Activated T-helper 9 cell treated with anti-CD3 and anti-CD28 coated beads, Interleukin-2, amount 50 U/mL, for 16 hours (primary cell): Measurements from ENCODE around the gene ACTRT3.
"Not testable (repeated sequence)": the region's sequence is repeated elsewhere in the genome, so short reads cannot be mapped to it uniquely, and the experiment has no call there.

Experiments used
- DNase-seq: peaks from one replicate; pipeline ENCODE4 v3.0.0-alpha.2; 2020; ENCODE audit warnings: low read depth

ACTRT3 gene

DNA sequence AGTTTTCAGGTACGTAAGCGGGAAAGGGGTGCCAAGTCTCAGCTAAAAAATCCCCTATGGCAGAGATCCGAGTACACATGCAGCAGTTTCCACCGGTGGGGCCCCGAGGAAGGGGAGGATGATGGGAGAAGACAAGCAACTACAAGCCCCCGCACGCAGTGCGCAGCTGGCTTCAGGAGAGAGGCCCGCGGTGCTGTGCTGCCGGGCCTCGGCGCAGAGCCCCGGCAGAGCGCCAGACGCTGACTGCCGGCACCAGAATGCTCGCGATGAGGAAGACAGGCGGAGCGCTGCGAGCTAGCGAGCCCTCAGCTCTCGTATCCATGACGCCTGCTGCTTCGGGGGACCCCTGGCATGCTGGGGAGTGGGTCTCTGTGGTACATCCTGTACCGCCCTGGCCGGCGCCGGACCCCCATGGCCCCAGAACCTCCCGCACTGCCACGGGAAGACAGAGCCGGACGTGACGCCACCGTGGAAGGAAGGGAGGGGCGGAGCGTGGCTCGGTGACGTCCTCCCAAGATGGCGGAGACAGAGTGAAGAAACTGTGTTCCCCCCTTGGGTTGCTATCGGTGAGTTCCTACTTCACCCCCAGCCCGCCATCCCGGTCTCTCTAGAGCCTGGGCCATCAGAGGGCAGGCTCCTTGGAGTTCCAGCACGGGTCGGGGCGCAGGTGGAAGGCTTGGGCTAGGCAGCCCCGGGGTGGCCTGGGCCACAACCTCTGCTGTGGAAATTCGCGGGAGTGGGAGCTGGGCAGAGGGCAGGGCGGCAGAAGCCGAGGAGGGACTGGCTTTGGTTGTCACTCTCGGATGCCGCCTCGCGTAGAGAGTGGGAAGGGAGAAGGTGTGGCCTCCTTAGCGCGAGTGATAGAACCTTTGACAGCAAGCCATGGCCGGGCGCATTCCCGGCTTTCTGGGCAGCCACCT, 3.8 kb upstream of the ACTRT3 start, which contains the start of gene MYNN:
TSS of gene MYNN (plus strand) at position 500 of the 920 bp plus-strand sequence. CDS start 900 bp downstream, outside the sequence.
- peak; percentile 88 for DNase-seq

DNA sequence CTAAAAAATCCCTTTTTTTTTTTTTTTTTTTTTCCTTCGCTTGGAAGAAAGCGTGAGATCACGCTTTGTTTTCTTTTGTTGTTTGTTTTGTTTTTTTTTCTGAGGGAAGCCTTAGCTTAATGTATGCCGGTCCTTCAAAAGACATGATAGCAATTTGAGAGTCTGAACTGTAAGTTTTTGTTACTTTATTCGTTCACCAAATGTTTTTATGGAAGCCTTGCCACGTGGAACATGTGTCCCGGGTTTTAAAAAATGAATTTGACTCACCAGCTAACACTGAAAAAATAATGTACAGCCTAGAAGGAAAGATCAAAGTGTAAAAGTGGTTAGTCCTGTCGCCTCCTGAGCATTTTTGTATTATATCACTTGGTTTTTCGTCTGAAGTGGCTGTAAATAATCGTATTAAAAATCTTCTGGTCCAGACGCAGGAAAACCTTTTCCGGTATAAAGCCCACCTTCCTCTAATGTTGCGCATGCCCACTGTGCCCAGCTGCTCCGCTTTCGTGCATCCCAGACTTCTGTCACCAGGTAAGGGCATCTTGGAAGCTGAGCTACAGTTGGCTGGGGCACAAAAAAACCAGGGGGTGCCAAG, 3.0 kb upstream of the ACTRT3 start:
- no peak for DNase-seq

DNA sequence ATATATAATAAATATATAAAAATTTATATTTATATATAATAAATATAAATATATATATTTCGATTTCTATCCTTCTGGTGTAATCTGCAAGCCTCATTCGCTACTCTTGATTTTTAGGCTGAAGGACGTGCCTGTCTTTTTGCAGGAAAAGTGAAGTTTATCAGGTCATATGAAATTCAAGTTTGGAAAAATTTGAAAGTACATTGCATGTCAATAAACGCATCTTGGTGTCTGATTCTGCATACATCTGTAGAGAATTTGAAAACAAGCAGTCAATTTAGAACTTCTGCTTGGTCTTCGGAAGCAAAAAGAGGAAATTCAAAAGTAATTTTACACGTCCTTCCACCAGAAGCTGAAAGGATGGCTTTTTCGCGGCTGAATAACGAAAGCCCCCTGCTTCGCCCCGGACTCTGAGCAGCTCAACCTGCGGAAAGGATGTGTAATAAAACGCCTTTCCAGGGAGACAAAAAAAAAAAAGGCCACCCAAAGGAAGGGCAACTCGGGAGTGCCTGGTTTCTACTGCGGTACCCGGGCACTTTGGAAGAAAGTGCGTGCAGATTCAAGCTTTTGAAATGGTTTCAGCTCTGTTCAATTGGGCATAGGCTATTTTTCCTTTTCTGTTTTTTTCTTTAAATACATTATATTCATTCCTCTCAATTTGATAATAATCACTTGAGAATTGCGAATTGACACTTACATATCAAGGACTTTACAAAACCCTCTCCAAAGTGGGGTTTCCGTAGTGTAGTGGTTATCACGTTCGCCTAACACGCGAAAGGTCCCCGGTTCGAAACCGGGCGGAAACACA, 2.3 kb upstream of the ACTRT3 start:
- DNase-seq, result no peak

DNA sequence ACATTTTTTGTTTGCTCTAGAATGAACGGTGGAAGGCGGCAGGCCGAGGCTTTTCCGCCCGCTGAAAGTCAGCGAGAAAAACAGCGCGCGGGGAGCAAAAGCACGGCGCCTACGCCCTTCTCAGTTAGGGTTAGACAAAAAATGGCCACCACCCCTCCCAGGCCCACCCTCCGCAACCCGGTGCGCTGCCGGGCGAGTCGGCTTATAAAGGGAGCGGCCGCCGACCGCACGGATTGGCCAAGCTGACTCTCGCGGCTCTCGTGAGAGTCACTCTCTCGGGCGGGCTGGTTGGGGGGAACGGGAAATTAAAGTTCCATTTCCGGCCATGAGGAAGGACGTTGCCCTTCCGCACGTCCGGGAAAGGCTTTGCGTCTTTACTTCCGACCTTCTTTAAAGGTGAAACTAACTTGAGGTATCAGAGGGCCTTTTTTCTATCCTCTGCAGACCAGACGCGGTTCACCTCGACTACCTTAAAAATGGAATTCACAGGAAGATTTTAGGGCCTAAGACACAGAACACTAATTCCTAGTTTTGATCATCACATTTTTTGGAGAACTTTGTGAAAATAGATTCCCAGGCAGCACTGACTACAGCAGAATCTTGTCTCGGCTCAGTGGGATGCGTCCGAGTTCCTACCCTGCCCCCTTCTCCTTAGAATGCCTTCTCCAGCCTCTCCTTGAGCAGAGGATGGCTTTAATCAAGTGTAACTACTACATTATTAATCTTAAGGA, 4.3 kb downstream of the ACTRT3 start, which contains the start of gene TERC:
TSS of gene TERC (minus strand) at position 179 of the 731 bp plus-strand sequence.
- peak; percentile 86 for DNase-seq

DNA sequence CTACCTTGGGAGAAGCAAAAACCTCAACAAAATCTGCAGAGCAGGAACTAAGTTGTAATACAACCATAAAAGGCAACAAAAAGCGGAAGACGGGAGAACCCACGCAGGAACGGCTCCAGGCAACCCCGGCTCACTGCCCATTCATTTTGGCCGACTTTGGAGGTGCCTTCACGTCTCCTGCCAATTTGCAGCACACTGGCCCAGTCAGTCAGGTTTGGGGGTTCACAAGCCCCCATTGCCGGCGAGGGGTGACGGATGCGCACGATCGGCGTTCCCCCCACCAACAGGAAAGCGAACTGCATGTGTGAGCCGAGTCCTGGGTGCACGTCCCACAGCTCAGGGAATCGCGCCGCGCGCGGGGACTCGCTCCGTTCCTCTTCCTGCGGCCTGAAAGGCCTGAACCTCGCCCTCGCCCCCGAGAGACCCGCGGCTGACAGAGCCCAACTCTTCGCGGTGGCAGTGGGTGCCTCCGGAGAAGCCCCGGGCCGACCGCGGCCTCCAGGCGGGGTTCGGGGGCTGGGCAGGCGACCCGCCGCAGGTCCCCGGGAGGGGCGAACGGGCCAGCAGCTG, 5.0 kb downstream of the ACTRT3 start:
- peak; percentile 32 for DNase-seq

DNA sequence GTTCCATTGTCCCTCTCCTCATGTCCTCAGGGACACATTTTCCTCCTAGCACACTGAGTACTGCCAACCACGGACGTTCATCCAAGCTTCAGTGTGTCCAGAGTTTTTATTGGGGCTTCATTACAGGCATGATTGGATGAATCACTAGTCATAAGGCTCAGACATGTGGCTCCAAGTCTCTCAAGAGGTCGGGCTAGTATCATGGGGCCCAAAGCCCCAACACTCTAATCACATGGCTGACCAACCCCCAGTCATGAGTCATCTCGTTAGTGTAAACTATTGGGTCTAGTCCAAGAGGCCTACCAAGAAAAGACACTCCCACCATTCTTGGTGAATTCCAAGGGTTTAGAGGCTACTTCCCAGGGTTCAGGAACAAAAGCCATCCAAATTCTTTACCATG, 8.9 kb downstream of the ACTRT3 start:
- DNase-seq, result no peak

DNA sequence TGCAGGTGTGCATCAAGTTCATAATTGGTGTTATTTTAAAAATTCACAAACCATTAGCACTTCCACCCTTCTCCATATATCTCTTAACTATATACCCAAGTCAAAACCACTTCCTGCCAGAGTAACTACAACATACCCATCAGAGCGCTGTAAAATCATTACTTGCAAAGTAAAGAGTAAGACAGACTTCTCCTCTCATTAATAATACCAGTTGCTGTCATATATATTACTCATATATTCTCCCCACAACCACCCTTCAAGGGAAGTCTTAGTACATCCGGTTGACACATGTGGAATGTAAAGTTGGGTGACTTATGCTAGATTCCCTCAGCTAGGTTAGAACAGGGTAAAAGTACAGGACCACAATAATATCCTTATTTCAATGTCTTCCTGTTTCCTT, 10.1 kb downstream of the ACTRT3 start:
- no peak for DNase-seq

DNA sequence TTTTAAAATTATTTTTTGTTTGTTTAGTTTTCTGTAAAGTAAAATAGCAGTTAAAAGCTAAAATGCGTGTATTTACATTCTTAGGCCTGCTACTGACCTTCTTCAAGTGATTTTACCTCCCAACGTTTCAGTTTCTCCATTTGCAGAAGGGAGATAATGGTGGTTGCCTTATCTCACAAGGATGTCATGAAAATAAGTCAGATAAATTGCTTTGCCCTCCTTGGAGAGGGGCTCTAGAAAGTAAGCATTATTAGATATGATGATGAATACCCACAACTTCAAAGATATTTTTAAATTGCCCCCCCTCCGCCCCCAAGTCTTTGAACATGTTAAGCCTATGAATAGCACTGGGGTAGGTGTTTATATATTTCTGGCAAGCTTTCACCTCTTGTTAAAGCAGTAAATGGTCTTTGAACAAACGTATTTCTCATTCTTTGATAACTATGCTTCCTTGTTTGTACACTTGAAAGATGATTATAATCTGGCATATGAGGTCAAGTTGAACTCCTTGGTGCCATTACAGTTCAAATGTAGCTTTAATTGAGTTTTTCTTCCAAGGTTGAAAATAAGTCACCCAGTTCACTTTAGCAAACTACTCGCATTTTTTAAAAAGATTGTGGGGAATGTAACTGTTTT, 10.9 kb downstream of the ACTRT3 start:
- no peak for DNase-seq

DNA sequence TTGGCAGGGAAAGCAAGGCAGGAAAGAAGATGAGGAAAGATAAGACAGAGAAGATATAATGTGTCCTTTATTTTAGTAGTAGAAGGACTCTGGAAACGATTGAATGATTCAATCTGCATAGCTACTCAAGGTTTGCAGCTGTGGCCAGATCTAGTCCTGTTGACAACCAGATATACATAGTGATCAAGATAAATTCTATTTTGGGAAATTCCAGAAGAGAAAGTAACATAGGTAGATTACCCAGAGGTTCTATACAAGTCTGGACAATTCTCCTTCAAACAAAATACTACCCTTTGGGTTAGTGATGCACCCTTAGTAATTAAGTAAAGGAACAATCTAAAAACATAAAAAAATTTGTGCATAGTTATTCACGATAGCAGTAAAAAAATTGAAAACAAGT, 13.9 kb downstream of the ACTRT3 start:
- no peak for DNase-seq

DNA sequence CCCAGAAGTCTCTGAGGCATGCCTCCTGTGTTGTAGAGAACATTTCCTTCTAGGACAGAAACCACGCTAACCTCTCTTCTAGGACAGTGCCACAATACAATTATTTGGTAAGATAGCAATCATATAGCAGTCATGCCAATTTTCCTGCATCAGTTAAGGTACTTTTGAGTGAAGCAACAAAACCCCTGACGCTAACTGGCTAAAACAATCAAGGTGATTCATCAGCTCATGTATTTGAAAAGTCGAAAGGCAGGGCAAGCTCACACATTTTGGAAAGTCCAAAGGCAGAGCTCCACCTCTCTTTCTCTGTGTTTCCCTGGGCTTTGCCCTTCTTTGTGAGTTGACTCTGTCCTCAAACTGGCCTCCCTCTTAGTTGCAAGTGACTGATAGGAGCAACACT, 14.7 kb downstream of the ACTRT3 start:
- no peak for DNase-seq

DNA sequence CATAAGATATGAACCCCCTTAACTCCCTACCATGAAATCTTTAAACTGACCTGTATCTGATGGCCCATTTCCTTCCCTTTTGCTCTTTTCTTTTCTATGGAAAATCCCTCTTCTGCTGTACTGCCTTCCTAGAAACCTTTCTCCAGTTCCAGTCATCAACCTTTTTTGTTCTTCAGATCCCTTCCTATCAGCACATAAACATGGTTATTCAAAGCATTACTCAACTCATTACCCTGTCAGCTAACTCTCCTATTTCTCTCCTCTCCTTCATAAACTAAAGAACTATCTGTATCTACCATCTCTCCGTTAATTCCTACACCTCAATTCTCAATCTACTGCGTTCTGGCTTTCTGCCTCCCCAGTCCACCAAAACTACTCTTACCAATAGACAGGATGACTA, 17.5 kb downstream of the ACTRT3 start:
- DNase-seq, result no peak

DNA sequence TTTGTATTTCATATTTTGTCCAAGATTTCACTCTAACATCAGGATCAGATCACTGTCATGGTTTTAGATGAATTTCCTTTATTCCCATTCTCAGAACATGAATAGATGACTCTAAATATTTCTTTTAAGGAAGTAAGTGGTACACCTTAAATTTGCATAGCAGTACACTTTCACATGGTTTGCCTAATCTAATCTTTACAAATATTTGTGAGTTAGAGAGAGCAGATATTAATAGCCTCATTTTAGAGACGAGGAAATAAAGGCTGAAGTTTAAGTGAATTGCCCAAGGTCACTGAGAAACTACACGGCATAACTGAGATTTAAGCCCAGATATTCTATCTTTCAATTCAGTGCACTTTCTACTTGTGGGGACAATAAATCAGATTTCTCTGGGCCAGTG, 18.7 kb downstream of the ACTRT3 start:
- DNase-seq, result no peak

DNA sequence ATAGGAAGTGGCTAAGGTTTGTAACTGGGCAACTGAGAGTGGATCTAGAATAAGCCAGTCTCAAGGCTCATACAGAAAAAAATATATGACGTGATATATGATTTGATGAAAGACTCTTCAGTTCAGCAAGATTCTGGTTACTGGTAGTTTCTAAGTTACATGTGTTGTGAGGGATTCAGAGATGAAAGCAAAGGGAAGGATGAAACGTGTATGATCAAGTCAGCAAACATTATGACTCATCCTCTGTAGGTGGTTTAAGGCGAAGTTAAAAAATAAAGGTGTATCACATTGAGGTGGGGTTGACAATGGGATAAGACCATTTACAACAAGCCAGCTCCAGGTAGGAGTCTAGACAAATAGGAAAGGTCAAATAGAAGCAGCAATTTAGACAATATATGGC, 20.7 kb downstream of the ACTRT3 start:
- DNase-seq, result no peak

DNA sequence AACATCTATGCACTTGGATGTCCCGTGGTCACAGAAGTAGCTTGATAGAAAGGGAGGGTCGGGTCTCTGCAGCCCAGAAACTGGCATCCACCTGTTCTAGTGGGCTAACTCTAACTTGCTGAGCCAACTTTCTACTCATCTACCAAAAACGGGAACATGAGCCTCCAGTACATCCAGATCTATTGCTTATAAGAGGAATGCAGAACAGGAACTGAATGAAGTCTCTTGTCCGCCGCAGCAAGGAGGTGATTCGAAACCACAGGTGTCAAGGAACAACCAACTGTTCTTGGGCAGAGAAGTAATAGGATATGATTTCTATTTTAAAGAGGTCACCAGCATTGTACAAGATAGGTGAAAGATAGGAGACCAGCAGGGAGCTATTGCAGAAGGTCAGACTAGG, 22.4 kb downstream of the ACTRT3 start:
- no peak for DNase-seq

DNA sequence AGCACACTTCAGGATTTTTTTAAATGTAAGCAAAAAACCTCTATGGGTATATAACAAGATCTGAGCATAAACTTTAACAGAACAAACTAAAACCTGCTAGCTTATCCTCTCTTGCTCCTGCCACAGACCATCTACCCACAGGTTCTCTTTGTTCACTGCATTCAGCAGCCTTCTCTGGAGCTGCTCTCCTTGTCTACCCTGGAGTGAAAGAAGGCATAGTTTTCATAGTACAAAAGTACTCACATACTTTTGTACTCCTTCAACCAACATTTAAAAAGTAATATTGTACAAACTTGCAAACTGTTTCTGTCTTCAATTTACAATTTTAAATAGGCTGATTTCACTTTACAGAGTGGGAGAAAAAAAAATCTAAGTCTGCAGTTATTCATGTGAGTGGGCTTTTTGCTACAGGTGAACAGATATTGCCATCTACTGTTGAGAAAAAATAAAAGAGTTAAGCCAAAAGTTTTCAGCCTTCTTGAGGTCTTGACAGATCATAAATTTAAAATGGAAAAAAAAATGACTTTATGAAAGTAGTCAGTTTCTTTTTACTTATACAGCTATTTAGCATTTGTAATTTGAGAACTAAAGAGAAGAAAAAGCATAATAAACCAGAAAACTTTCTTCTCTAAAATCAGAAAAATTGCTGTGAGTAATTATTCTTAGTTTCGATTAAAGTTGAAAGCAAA, 24.9 kb downstream of the ACTRT3 start:
- no peak for DNase-seq

DNA sequence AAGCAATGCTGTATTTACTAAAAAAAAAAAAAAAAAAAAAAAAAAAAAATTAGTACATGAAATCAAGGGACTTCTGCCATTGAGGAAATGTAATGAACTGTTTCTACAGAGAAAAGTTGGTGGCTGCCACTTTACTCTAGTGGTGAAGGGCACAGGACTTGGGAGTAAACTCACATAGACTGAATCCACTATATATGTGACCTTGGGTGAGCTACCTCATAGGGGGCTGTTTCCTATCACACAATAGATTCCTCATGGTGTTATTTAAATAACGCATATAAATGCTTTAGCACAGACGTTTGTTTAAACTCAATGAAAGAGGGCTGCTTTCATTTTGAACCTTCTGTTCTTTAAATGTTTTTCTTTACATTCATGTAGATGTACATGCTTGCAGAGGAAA, 30.3 kb downstream of the ACTRT3 start:
- DNase-seq, result no peak

DNA sequence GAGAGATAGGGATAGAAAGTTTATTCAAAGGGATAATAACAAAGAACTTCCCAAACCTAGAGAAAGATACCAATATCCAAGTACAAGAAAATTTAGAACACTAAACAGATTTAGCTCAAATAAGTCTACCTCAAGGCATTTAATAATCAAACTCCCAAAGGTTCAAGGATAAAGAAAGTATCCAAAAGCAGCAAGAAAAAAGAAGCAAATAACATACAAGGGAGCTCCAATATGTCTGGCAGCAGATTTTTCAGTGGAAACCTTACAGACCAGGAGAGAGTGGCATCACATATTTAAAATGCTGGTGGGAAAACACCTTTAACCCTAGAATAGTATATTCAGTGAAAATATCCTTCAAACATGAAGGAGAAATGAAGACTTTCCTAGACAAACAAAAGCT, 37.5 kb downstream of the ACTRT3 start:
- DNase-seq, result not testable (repeated sequence)

DNA sequence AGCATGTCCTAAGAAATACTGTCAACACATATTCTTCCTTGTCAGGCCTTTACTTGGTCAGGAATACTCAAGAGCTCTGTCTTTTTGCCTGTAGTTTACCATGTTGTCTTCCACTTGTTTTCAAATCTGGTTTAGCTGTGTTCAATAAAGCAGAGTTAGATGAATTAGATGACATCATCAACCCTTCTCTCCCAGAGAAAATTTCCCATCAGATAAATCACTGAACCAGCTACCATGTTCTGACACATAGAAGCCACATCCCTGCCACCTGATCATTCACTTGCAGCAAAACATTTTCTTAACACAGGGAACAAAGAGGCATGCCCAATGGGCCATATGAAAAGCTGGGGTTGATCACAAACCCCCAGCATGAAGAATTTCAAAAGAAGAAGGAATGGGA, 46.6 kb downstream of the ACTRT3 start:
- no peak for DNase-seq

DNA sequence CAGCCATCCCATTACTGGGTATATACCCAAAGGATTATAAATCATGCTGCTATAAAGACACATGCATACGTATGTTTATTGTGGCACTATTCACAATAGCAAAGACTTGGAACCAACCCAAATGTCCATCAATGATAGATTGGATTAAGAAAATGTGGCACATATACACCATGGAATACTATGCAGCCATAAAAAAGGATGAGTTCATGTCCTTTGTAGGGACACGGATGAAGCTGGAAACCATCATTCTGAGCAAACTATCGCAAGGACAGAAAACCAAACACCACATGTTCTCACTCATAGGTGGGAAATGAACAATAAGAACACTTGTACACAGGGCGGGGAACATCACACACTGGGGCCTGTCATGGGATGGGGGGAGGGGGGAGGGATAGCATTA, 50.9 kb downstream of the ACTRT3 start:
- not testable (repeated sequence) for DNase-seq
